HFF-Myc (cell line): ENCODE results near the gene PDE4D.

Experiments
- DNase-seq: peaks from one replicate; pipeline ENCODE4 v3.0.0-alpha.2; 2011; ENCODE audit warnings: low read depth; ENCODE audit errors: extremely low read depth
- H3K4me3 ChIP-seq: replicated peaks from 2 replicates; pipeline ENCODE4 v1.5.1; 2011; ENCODE audit warnings: low read depth, mild to moderate bottlenecking, control low read depth, low read length
- TF ChIP-seq, protein P1 (sequence below): IDR thresholded peaks from 2 replicates; pipeline ENCODE4 v1.5.1; 2012; ENCODE audit warnings: mild to moderate bottlenecking, low read depth, low read length, control low read depth; ENCODE audit errors: missing control alignments

Gene PDE4D

DNA sequence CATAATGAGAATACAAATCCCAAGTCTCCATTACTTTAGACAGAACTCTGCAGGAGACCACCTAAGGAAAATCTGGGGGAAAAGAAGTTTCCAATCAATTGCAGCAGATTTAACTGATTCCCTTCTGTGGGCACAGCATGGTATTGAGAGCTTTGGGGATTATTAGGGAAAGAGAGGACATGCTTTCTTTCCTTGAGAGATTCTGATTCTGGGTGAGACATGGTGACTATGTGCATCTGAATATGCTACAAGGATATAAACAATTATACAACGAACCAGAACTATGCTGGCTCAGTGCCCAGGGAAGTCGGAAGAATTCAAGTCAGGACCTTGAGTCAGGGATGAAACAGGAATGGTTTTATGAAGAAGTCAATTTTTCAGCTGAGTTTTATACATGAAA lies 183.7 kb downstream of the PDE4D start:
- DNase-seq, result peak; percentile 36
- no peak overlapping the region for H3K4me3 ChIP-seq
- TF ChIP-seq, protein P1, sequence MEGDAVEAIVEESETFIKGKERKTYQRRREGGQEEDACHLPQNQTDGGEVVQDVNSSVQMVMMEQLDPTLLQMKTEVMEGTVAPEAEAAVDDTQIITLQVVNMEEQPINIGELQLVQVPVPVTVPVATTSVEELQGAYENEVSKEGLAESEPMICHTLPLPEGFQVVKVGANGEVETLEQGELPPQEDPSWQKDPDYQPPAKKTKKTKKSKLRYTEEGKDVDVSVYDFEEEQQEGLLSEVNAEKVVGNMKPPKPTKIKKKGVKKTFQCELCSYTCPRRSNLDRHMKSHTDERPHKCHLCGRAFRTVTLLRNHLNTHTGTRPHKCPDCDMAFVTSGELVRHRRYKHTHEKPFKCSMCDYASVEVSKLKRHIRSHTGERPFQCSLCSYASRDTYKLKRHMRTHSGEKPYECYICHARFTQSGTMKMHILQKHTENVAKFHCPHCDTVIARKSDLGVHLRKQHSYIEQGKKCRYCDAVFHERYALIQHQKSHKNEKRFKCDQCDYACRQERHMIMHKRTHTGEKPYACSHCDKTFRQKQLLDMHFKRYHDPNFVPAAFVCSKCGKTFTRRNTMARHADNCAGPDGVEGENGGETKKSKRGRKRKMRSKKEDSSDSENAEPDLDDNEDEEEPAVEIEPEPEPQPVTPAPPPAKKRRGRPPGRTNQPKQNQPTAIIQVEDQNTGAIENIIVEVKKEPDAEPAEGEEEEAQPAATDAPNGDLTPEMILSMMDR, result no peak

GRCh38 chr5:59709346-59709821 lies 184.1 kb downstream of the PDE4D start:
- DNase-seq, result no peak
- H3K4me3 ChIP-seq, result no peak overlapping the region

GRCh38 chr5:59704936-59705335 lies 188.6 kb downstream of the PDE4D start:
- no peak overlapping the region for H3K4me3 ChIP-seq
- DNase-seq, result no peak
- TF ChIP-seq, protein P1, result no peak

More at GRCh38 chr5:59709346-59709821, 184.1 kb downstream of the PDE4D start:
- TF ChIP-seq, protein P1, result no peak

DNA sequence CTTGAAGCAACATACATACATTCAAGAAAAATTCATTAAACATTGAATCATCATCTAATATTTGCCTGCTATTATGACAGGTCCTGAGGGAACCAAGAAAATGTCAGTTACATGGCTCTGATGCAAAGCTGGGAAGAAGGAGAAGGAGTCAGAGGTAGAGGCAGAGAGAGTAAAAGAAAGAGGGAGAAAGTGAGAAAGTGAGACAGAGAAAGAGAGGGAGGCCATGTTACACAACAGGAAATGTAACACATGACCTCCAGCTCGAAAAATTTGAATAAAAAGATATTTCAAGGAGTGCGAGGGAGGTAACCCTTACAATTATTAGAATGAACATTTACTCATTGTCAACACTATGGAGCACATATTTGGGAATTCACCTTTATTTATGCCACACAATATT lies 189.7 kb downstream of the PDE4D start:
- TF ChIP-seq, protein P1, result no peak
- no peak for DNase-seq
- H3K4me3 ChIP-seq, result no peak overlapping the region

- no peak for DNase-seq
- TF ChIP-seq, protein P1, result no peak
Observed at GRCh38 chr5:59698207-59699178, 195.0 kb downstream of the PDE4D start.

DNA sequence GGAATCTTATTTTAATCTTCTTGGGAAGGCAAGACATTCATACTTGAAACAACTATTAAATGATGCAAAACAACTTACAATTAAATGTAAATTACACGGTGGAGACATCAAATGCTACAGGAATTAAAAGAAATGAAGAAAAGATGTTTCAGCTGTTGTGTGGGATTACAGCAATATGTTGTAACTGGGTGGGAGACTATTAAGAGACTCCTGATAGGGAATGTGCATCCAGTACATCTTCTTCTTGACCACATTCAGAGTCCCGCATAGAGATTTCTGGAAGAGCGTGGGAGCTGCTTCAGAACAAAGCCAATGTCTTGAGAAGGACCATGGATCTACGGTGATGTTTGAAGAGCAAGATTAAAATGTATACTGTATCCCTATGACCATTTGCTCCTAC lies 199.1 kb downstream of the PDE4D start:
- no peak for DNase-seq
- TF ChIP-seq, protein P1, result no peak
- H3K4me3 ChIP-seq, result no peak overlapping the region

More at GRCh38 chr5:59698207-59699178, 195.0 kb downstream of the PDE4D start:
- no peak overlapping the region for H3K4me3 ChIP-seq
